H1 (cell line): ENCODE results near the gene NFIC.

Experiments used
- GTF2F1 ChIP-seq: IDR thresholded peaks from 2 replicates; pipeline ENCODE4 v1.6.1; 2012; ENCODE audit warnings: low read depth, low read length, improper control_type of control experiment, borderline replicate concordance
- JUN ChIP-seq: IDR thresholded peaks from 2 replicates; pipeline ENCODE4 v1.6.1; 2011; ENCODE audit warnings: low read depth, mild to moderate bottlenecking, improper control_type of control experiment, low read length
- POLR2A ChIP-seq, 2 experiments: IDR thresholded peaks; 1 replicate in 1 of 2; 2 replicates in 1 of 2; pipeline ENCODE4 v1.6.1; 2011; ENCODE audit warnings: low read depth in 2 of 2, low read length in 2 of 2, mild to moderate bottlenecking in 2 of 2; ENCODE audit errors: control extremely low read depth in 1 of 2
- POLR2AphosphoS5 ChIP-seq: IDR thresholded peaks from 2 replicates; pipeline ENCODE4 v1.6.1; 2011; ENCODE audit warnings: low read depth, low read length
- SAP30 ChIP-seq: fragments of 300-600 bp; sonication (generic); IDR thresholded peaks from 2 replicates; pipeline ENCODE4 v1.7.1; 2012; ENCODE audit warnings: low read length, moderate library complexity, mild to moderate bottlenecking, inconsistent platforms; ENCODE audit not compliant: insufficient read depth, insufficient replicate concordance
- SIN3A ChIP-seq, 2 experiments: IDR thresholded peaks in 1 of 2; conservative IDR thresholded peaks in 1 of 2; 2 replicates each; pipeline ENCODE4 v1.6.1; 2011 to 2012; ENCODE audit warnings: low read length in 2 of 2, improper control_type of control experiment in 1 of 2, low read depth in 1 of 2, mild to moderate bottlenecking in 1 of 2
- SUZ12 ChIP-seq: fragments of 200-600 bp; sonication (generic); IDR thresholded peaks from 2 replicates; pipeline ENCODE4 v1.6.1; 2012; ENCODE audit warnings: mild to moderate bottlenecking, inconsistent platforms, low read length, moderate library complexity, mixed read lengths
- TF ChIP-seq, protein P1 (sequence below), 3 experiments: IDR thresholded peaks; 1 replicate in 2 of 3; 2 replicates in 1 of 3; pipeline versions ENCODE4 v1.5.1 to v1.6.1; 2011; ENCODE audit warnings: low read length in 3 of 3, mild to moderate bottlenecking in 3 of 3, inconsistent platforms in 2 of 3, low read depth in 1 of 3, moderate library complexity in 1 of 3; ENCODE audit not compliant: insufficient read depth in 1 of 3; ENCODE audit errors: control extremely low read depth in 1 of 3

- TF ChIP-seq JUN (no peak), SAP30 (no peak), POLR2A (IDR thresholded peaks at IDR 0.05; ENCODE audit: control extremely low read depth in 1 of 2, low read depth in 2 of 2, low read length in 2 of 2) (no peak), SUZ12 (no peak), GTF2F1 (no peak), POLR2AphosphoS5 (no peak), SIN3A (conservative IDR thresholded peaks at IDR 0.05 in 1 of 2, IDR thresholded peaks at IDR 0.05 in 1 of 2; ENCODE audit: low read depth in 1 of 2, low read length in 2 of 2) (no peak)
- TF ChIP-seq, protein P1, sequence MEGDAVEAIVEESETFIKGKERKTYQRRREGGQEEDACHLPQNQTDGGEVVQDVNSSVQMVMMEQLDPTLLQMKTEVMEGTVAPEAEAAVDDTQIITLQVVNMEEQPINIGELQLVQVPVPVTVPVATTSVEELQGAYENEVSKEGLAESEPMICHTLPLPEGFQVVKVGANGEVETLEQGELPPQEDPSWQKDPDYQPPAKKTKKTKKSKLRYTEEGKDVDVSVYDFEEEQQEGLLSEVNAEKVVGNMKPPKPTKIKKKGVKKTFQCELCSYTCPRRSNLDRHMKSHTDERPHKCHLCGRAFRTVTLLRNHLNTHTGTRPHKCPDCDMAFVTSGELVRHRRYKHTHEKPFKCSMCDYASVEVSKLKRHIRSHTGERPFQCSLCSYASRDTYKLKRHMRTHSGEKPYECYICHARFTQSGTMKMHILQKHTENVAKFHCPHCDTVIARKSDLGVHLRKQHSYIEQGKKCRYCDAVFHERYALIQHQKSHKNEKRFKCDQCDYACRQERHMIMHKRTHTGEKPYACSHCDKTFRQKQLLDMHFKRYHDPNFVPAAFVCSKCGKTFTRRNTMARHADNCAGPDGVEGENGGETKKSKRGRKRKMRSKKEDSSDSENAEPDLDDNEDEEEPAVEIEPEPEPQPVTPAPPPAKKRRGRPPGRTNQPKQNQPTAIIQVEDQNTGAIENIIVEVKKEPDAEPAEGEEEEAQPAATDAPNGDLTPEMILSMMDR (IDR thresholded peaks at IDR 0.05; ENCODE audit: control extremely low read depth in 1 of 3, insufficient read depth in 1 of 3, low read depth in 1 of 3, low read length in 3 of 3): no peak
These were observed 20.4 kb upstream of the NFIC start for GRCh38 chr19:3345850-3346460.
